Measurements from ENCODE around the gene CMTM3. TPM values are rescaled to one million over a fixed set of nuclear protein-coding genes. Genes with fewer than 3 reads are reported as not detected.

The CMTM3 gene
- total RNA-seq, 1 experiment from 2014 or later, result 39.2 TPM

DNA sequence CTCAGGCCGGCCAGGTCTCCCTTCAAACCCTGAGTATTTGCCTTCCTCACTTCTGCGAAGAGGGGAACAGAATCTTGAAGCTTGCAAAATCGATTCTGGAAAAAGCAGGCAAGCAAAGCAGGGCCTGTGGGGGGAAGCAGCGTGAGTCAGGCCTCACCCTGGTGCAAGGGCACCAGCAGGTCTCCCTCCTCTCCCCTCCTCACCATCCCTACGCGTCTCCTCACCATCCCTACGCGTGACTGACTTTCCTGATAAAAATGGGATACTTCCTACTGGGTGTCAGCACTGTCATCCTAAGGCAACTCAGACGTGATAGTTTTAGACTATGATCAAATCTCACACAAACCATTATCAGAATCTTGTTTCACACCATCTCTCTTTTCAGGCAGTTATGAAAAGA is 12.1 kb downstream of the CMTM3 start:
- no CpG with 5 or more reads among the region's 9 CpGs for WGBS (ENCODE audit: extremely low coverage, insufficient read length, low lambda C conversion rate)
- H3K14ac ChIP-seq (ENCODE audit: insufficient read depth, low read length), result no peak overlapping the region
- H3K9me3 Mint-ChIP-seq, result no peaks in the 10 kb centered on the region; a peak in 1 of 5 replicates
- H2BK12ac ChIP-seq (ENCODE audit: insufficient read length, low read depth, low read length), result no peak overlapping the region
- H2BK5ac ChIP-seq (ENCODE audit: insufficient read length, low read length), result no peak overlapping the region
- H3K4me1 ChIP-seq (ENCODE audit: insufficient read depth, low read length), result peaks cover 9% of the 10 kb centered on the region; the same call in 1 of the 2 replicates
- no peak overlapping the region for H3K4ac ChIP-seq (ENCODE audit: low read depth, low read length)
- H3K18ac ChIP-seq (ENCODE audit: insufficient read length, low read depth, low read length), result no peak overlapping the region
- no peak overlapping the region for H2AFZ ChIP-seq (ENCODE audit: low read length)
- no peak overlapping the region for H2BK20ac ChIP-seq (ENCODE audit: low read depth, low read length, poor library complexity, severe bottlenecking)
- no peak overlapping the region for H3K27ac ChIP-seq (ENCODE audit: insufficient read length, low read depth, low read length)
- H4K8ac ChIP-seq (replicated peaks; ENCODE audit: insufficient read length, low read depth, low read length), result no peak overlapping the region
- no peaks in the 10 kb centered on the region for H3K27me3 ChIP-seq (ENCODE audit: insufficient read depth, low read length)
- no peak for DNase-seq
- H2BK120ac ChIP-seq (ENCODE audit: low read depth, low read length, poor library complexity, severe bottlenecking), result no peak overlapping the region
- no peaks in the 10 kb centered on the region for H3K9me3 ChIP-seq (ENCODE audit: control insufficient read depth, low read depth, low read length)
- no peak overlapping the region for H3T11ph ChIP-seq (ENCODE audit: low read length)
- H3K4me3 Mint-ChIP-seq, result peak overlapping the region in 1 of 2 experiments; percentile 2; a peak in 1 of 5 replicates
- H3K9ac ChIP-seq (ENCODE audit: extremely low read depth, insufficient read length, low read length), result no peak overlapping the region
- no peaks in the 10 kb centered on the region for H3K23me2 ChIP-seq (ENCODE audit: insufficient read length, low read depth, low read length, poor library complexity, severe bottlenecking)
- no peaks in the 10 kb centered on the region for H3K27me3 Mint-ChIP-seq (ENCODE audit: low read depth)
- no peak overlapping the region for H3K23ac ChIP-seq (ENCODE audit: insufficient read length, low read depth, low read length)
- H4K5ac ChIP-seq (ENCODE audit: insufficient read length, low read depth, low read length), result no peak overlapping the region
- H2BK15ac ChIP-seq (ENCODE audit: low read depth, low read length), result no peak overlapping the region
- no peaks in the 10 kb centered on the region for H4K20me1 ChIP-seq (ENCODE audit: control insufficient read depth, insufficient read depth, insufficient read length)
- H3K36me3 Mint-ChIP-seq (ENCODE audit: insufficient read depth in 1 of 3, low read depth in 3 of 3), result peaks cover 34 to 71% (median 68%) of the 10 kb centered on the region in 3 experiments
- peaks cover 43 to 45% of the 10 kb centered on the region in 2 experiments for H3K4me1 Mint-ChIP-seq
- no peak overlapping the region for H2AK5ac ChIP-seq (ENCODE audit: insufficient read length, low read length)
- no peaks in the 10 kb centered on the region for H3K79me1 ChIP-seq (ENCODE audit: insufficient read depth, low read depth, low read length, poor library complexity, severe bottlenecking)
- H3K56ac ChIP-seq (ENCODE audit: insufficient read length, low read depth, low read length), result no peak overlapping the region
- no peaks in the 10 kb centered on the region for H3K79me2 ChIP-seq (ENCODE audit: insufficient read depth, low read length)
- peak overlapping the region; percentile 5 for H3K4me2 ChIP-seq (ENCODE audit: insufficient read depth, insufficient read length, low read length)
- H3K27ac Mint-ChIP-seq, result peak overlapping the region in 2 of 3 experiments; percentile 20 to 95; a peak in 4 of 7 replicates
- TF ChIP-seq, protein P1, sequence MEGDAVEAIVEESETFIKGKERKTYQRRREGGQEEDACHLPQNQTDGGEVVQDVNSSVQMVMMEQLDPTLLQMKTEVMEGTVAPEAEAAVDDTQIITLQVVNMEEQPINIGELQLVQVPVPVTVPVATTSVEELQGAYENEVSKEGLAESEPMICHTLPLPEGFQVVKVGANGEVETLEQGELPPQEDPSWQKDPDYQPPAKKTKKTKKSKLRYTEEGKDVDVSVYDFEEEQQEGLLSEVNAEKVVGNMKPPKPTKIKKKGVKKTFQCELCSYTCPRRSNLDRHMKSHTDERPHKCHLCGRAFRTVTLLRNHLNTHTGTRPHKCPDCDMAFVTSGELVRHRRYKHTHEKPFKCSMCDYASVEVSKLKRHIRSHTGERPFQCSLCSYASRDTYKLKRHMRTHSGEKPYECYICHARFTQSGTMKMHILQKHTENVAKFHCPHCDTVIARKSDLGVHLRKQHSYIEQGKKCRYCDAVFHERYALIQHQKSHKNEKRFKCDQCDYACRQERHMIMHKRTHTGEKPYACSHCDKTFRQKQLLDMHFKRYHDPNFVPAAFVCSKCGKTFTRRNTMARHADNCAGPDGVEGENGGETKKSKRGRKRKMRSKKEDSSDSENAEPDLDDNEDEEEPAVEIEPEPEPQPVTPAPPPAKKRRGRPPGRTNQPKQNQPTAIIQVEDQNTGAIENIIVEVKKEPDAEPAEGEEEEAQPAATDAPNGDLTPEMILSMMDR (conservative IDR thresholded peaks at IDR 0.05), result no peak
- no peak overlapping the region for H4K91ac ChIP-seq (ENCODE audit: insufficient read length, low read depth, low read length)
